Body of pancreas (tissue), 4 donors: ENCODE results near the gene EPN2.

ENCODE experiments used
- POLR2A ChIP-seq, 3 donors: fragments of 450-650 bp; IDR thresholded peaks; one replicate each; pipeline ENCODE4 v1.6.1; 2016; ENCODE audit warnings: antibody characterized with exemption in 3 of 3, mild to moderate bottlenecking in 2 of 3
- TF ChIP-seq, protein P1 (sequence below), 7 experiments: fragments of 450-650 bp in 4 of 7; fragments of 200-600 bp in 3 of 7; sonication (generic) in 3 of 7; IDR thresholded peaks; one replicate each; pipeline ENCODE4 v1.5.1; 2016 to 2019; ENCODE audit warnings: antibody characterized with exemption in 7 of 7

DNA sequence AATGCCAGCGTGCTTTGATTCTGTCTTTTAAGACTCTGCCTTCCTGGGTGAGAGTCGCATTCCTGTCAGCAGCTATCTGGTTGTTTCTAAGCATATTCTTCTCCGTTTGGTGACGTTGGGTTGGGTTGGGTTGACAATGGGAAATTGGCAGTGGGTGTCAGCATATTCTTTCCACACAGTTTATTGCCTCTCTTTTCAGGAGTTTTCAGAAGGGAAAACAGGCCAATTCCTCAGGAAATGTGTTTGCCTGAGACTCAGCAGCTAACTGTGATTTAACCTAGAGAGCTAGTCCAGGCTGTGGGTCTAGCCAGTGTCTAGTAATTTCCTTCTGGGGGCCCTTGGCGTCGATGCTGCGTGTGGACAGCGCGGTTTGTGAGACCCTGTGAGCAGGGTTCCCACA, 21.2 kb downstream of the EPN2 start:
- TF ChIP-seq, protein P1, sequence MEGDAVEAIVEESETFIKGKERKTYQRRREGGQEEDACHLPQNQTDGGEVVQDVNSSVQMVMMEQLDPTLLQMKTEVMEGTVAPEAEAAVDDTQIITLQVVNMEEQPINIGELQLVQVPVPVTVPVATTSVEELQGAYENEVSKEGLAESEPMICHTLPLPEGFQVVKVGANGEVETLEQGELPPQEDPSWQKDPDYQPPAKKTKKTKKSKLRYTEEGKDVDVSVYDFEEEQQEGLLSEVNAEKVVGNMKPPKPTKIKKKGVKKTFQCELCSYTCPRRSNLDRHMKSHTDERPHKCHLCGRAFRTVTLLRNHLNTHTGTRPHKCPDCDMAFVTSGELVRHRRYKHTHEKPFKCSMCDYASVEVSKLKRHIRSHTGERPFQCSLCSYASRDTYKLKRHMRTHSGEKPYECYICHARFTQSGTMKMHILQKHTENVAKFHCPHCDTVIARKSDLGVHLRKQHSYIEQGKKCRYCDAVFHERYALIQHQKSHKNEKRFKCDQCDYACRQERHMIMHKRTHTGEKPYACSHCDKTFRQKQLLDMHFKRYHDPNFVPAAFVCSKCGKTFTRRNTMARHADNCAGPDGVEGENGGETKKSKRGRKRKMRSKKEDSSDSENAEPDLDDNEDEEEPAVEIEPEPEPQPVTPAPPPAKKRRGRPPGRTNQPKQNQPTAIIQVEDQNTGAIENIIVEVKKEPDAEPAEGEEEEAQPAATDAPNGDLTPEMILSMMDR (IDR thresholded peaks at IDR 0.05) = no peak
- no peak for TF ChIP-seq POLR2A (IDR thresholded peaks at IDR 0.05)
